NCI-H1105 treated with DMSO at 0.1 percent for 48 hours (cell line): ENCODE results near the gene RAPGEF1.
A peak's percentile ranks its signal among the peaks of the same experiment; 100 is the strongest.
"Not testable (repeated sequence)": the region's sequence is repeated elsewhere in the genome, so short reads cannot be mapped to it uniquely, and the experiment has no call there.

ENCODE experiments used
- DNase-seq: peaks from one replicate; lab custom pipeline; 2025; lab: John Stamatoyannopoulos, UW

The RAPGEF1 gene

DNA sequence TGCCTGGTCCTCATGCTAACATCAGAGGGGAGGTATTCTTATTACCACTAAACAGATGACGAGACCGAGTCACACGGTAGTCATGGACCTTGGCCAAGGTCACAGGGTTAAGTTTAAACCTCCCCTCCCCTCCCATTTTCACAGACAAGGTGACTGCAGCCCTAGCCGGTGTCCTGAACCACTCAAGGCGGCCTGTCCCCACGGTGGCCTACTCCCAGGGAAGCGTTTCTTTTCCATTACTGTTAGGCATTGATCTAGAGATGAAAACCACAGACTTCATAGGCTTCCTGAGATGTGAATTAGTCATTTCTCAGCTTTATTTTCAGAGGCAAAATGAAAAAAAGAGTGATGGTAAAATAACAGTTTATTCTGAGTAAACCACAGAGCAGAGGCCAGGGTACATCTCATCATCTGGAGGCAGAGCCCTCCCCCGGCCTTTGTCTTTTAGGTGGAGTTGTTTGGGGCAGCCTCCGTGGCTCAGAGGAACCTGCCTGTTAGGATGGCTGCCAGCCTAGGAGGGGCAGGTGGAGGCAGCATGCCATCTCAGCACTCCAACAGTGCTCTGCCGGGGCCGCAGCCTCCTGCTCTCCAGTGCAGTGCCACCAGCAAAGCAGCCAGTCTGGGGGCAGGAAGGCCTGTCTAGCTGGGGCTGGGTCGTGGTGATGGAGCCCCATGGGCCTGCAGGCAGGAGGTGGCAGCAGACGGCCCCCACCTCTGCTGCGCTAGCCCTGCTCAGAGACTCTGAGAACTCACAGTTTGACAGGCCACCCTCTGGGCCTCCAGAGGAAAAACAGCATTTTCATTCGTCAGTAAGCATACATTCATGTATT lies 71.2 kb downstream of the RAPGEF1 start:
- DNase-seq: peak; percentile 44

DNA sequence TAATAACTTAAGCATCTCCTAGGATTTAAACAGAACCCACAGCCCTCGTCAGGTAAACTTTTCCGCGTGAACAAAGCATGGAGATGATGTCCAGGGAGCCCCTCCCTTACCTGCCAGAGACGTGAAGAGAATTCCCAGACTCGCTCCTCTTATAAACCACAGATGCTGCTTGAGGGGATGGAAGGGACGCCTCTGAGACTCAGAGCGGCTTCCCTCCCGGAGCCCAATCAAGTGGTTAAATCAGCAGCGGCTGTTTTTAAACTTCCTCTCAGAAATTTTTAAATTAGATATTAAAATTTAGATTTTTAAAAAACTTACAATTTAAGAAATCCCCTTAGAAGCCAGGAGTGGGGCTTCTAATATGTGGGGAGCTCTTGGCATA lies 71.8 kb downstream of the RAPGEF1 start:
- no peak for DNase-seq

DNA sequence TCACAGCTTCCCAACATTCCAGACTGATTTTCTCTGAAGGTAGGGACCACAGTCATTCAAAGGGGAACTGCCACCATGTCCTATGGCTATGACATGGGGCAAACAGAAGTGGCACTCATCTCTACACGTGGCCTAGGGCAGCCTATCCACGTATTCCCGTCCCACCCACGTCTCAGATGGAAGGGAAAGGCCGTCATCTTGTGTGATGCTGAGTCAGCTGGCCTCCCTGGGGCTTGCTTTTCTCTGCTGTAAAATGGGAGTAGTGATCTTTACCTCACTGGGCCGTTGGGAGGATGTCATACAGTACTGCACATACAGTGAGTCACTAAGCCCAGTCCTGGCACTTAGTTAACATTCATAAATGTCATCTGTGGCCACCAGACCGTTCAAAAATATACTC lies 72.3 kb downstream of the RAPGEF1 start:
- no peak for DNase-seq

DNA sequence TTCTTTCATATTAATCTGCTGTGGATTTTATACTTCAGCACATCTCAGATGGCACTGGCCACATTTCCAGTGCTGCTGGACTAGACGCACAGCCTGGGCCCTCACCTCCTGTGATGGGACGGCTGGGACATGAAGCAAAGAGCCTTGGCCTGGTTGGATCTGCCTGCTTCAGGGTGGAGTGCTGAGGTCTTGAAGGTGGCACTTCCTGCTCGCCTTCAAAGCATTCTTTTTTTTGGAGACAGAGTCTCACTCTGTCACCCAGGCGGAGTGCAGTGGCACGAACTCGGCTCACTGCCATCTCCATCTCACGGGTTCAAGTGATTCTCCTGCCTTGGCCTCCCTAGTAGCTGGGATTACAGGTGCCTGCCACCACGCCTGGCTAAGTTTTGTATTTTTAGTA lies 73.1 kb downstream of the RAPGEF1 start:
- no peak for DNase-seq

DNA sequence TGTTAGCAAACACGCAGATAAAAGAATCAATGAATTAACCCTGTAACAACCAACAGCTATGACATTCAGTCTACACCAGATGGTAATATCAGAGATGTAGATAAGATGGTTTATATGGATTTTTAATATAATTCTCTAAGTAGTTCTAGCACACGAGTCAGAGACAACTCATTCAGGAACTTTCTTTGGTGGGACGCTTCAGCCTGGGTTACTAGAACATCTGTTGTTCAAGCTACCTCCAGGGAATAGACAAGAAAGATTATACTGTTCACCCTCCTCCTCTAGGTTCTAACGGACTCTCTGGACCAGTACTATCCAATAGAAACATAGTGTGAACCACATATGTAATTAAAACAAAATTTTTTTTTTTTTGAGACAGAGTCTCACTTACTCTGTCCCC lies 73.8 kb downstream of the RAPGEF1 start:
- DNase-seq: no peak

DNA sequence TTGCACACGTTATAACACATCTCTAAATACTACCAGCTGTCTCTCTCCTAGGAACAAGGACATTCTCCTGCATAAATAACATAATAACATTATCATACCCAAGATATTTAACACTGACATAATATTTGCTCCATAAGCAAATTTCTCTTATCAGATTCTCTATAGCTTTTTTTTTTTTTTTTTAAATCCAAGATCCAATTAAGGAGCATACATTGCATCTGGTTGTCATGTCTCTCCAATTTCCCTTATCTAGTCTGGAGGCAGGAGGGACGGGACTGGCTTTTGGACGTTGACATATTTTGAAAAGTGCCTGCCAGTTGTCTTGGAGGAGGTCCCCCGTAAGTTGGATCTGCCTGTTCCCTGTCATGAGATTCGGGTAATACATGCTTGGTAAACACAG lies 76.6 kb downstream of the RAPGEF1 start:
- no peak for DNase-seq

DNA sequence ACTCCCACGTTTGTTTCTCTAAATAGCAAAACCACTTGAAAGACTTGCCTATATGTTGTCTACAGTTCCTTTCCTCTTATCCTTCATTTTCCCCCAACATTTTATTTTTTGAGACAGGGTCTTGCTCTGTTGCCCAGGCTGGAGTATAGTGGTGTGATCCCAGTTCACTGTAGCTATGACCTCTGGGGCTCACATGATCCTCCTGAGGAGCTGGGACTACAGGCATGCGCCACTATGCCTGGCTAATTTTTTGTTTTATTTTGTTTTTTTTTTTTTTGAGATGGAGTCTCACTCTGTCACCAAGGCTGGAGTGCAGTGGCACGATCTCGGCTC lies 77.6 kb downstream of the RAPGEF1 start:
- not testable (repeated sequence) for DNase-seq

DNA sequence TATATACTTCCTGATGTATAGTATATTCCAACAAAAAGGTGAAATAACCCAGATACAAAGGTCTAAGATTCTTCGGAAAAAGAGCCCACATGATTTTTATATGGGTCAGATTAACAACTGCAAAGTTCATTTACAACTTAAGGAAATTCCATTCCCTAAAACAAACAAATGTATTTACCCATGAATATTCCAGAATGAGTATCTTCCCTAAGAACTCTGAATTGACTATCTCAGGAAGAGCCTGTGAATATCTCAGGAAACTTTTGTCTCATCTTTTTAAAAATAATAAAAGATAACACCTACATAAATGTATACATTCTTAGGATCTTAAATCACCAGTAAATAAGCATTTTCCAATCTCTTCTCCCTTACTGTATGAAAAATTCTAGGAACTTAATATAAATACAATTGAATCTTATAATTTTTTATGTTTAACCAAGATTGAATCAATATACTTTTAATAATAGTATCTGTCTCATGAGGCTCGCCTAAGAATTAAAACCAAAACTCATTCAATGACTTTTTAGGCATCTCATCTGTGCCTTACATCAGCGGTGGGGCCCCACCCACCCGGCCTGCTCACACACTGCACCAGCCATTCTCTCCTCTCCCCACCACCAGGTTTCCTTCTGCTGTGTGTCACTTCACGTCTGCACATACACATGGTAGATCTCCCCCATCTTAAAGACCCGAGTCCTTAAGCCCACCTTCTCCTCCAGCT lies 78.1 kb downstream of the RAPGEF1 start:
- DNase-seq: no peak

DNA sequence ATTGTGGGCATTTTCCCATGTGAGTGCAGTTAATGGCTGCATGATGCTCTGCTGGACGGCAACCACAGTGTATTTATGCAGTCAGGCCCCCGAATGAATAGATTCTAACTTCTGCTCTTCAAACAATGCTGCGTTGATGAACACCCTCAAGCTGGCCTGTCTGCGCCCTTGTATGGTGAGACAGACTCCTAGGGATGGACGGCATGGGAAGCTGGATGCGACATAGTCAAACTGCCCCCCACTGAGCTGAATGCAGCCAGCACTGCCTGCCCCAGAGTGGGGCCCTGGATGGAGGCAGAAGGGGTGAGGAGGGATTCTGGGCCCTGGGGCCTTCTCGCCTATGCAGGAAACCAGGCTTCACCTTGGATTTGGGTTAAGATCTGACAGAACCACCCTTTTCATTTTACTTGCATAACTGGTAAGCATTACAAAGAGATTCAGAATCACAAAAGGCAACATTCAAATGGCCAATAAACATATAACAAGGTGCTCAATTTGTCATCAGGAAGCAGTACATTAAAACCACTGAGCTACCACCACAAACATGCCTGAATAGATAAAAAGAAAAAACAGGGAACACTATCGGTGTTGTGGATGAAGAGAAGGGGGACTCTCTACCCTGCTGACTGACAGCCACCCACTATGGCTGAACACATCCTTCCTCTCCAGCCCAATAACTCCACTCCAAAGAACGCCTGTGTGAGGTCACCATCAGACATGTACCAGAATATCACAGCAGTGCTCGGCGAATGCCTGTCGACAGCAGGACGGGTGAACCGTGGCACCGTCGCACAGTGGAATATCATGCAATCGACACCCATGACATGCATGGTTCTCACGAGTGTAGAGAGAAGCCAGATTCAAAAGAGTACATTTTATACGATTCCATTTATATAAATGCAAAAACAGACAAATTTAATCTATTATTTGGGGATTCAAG lies 79.1 kb downstream of the RAPGEF1 start:
- no peak for DNase-seq

DNA sequence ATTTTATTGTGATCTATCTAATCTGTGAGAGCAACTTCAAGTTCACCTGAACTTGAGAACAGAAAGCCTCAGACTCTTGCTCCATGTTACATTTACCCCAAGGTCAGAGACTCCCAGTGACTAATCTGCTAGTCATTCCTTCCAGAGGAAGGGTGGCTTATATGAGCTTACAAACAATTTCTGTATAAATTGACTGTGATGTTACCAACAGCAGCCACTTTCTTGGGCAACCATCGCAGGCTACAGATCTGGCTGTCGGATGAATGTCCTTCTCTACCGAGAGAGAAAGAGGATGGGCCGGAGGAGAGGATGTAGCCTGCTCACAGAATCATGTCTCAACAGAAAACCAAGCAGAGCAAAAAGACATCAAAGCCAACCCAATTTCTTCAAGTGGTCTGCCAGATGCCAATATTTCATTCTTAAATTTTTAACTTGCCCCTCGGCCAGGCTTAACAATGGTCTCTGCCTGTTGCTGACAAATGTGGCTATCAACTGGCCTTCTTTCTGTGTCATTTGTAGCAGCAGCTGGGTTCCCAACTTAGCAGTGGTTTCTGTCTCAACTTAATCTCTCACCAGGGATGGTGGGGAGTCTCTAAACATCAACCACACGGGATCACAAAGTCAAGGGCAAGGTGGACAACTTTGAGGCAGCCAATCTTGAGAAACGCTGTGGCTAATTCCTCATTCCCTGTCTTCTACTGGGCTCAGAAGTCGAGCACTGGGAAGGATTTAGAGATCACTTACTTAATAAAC lies 81.3 kb downstream of the RAPGEF1 start:
- DNase-seq: no peak

DNA sequence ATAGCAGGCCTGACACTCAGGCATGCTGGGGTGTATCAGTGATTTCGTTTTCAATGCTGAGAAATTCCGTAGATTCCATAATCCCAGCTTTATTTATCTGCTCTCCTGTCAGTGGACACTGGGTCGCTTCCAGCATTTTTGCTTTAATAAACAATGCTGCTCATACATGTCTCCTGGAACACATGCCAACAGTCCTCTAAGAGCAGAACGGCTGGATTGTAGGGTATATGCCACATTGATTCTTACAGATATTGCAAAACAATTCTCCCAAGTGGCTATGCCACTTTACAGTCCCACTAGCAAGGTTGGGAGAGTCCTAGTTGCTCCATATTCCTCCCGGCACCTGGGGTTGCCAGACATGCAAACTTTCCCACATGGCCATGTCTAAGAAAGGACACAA lies 81.9 kb downstream of the RAPGEF1 start:
- no peak for DNase-seq

DNA sequence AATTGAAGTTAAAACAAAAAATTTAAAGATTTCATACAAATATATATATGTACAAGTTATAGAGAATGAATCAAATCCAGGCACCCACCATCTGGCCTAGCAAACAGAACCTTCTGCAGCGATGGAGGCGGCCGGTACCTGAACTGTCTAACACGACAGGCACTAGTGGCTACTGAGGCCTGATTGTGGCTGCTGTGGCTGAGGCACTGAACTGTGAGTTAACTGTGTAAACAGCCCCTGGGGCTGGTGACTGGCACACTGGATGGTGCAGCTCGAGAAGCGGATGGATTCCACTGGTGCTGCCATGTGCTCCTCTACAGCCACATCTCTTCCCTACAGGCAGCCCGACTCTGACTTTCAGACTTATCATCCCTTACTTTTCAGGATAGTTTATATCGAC lies 82.4 kb downstream of the RAPGEF1 start:
- no peak for DNase-seq

DNA sequence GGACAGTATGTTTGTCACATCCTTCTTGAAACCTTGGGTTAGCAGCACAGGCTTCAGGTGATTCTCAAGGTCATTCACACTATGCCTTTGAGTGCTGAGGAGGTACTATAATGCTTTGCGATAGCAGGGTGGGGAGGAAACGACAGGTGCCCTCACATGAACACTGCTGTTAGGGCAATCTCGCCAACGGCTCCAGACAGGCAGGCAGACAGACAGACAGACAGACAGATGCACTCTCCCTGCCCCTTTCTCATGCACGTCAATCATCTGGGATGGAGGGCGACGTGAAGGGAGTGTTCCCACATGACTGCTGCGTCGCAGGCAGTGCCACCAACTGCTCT lies 82.9 kb downstream of the RAPGEF1 start:
- DNase-seq: no peak

DNA sequence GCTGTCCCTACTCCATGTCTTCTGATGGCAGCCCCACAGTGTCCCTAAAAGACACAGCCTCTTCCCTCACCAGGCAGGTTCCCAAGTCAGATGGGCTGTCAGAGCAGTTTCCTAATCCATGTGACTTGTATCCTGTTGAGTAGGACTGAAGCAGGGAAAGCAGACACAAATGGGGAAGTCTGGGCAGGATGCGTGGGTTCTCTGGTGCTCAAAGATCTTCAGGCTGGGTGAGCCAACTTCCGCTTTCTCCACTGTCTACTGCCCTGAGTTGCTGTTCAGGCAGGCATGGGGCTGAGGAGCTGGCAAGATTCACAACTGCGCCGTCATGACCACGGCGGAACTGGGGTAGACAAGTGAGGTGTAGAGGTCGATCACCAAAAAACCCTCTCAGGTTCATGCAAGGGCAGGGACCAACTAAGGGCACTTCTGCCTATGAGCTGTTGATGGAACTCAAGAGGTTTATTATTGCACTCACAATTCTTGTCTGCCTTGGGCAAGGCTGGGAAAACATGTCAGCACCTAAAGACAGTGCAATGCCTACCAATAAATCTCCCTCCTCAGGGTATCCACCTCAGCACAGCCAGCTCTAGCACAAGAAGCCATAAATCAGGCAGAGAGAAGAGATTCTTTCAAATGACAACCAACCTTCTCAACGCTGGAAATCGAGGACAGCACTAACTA lies 83.4 kb downstream of the RAPGEF1 start:
- no peak for DNase-seq

DNA sequence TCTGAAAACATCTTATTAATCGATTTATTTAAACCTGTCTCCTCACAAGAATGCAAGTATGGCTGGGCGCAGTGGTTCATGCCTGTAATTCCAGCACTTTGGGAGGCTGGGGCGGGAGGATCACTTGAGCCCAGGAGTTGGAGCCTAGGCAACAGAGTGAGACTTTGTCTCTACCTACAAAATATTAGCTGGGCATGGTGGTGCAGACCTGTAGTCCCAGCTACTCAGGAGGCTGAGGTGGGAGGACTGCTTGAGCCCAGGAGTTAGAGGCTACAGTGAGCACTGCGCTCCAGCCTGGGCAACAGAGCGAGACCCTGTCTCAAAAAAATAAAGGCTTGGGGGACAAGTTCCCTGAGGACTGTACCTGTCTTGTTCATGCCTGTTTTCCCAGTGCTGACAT lies 85.5 kb downstream of the RAPGEF1 start:
- not testable (repeated sequence) for DNase-seq

DNA sequence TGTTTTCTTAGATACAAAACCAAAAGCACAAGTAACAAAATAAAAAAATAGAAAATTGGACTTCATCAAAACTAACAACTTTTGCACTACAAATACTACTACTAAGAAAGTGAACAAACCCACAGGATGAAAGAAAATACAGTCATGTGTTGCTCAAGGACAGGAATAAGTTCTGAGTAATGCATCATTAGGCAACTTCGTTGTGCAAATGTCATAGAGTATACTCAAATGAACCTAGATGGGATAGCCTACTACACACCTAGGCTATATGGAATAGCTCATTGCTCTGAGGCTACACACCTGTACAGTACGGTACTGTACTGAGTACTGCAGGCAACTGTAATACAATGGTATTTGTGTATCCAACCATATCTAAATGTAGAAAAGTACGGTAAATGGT lies 88.3 kb downstream of the RAPGEF1 start:
- DNase-seq: no peak

DNA sequence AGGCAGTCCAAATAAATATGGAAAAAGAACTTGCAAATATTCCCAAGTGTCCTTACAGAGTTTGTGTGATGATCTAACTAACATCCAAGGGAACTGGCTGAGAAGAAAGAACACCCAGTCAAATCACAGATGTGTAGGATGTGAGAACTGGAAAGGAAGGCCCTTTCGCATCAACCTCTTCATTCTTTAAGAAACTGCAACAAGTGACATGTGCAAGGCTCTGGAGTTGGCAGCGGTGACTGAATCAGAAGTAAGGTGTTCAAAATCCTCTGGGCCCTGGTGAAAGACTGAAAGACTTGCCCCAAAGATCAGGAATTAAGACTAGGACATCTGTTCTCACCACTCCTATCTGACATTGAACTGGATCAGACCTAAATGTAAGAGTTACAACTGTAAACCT lies 88.7 kb downstream of the RAPGEF1 start:
- no peak for DNase-seq

DNA sequence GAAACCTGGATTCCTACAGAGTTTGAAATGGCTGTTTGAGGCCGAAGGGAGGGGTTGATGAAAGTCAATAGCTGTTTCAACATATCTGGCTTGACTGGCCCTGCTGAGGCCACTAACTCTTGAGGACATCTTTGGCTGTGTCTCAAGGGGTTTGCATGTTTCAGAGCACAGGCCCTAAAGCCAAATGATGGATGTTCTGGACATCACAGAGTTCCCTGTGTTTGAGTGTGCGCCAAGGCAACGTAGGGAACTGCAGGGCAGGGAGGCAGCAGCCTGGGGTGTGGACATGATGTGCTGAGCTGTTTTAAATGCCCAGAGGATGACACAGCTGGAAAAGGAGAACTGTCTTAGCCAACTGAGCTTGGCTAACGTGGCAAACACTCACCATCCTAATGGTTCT lies 89.6 kb downstream of the RAPGEF1 start:
- no peak for DNase-seq

DNA sequence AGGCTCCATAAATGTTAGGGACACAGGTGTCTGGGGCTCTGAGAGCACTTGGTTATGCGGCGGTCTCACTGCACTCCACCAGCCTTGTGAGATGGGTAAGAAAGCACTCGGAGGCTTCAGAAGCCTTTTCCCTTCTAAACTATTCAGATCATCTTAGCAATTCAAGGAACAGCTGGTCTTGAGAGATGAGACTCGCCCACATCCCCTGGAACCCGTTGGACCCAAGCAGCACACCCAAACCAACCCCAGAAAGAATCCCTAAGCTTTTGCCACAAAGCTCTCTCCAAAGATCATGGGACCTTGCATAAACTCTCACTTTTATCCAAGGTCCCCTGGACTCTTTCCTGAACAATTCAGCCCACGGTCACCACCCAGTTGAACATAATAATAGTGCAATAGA lies 90.2 kb downstream of the RAPGEF1 start:
- DNase-seq: no peak

DNA sequence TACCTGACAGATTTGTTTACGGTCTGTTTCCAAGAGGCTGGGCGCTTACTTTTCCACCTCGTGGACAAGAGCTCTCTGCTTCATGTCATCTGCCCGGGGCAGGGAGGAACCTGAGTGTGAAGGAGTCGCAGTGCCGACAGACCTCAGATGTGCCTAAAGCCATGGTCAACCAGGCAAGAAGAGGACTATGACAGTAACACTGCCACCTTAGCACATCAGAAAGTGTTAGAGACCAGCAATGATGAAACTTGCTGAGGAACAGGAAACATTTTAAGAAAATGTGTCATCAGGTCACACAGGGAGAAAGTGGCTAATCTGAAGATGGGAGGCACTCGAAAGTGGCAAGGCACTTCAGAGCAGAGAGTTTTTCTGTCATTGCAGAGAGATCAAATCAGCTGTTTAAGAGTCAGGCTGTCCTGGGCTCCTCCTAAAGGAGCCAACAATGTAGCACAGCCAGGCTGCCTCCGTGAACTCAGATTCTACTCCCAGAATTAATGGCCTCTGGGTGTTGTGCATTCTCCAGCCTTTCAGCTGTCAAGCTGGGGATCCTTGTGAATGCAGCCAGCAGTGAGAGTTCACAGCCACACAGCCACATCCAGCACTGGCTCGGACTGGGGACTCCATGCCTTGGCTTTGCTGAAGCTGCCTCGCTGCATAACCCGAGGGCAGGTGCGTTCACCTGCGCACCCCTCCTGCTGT lies 94.6 kb downstream of the RAPGEF1 start:
- peak; percentile 16 for DNase-seq
